BLaER1 treated with 17β-estradiol and CSF1 and Interleukin-3, amounts not matched to agents 10 nM and 100 nM (cell line): ENCODE data around the gene ACTBL2.

Experiments used
- H3K27ac ChIP-seq, 11 experiments: shearing (Covaris generic); formaldehyde crosslinking; 2 replicates each; pipeline ENCODE4 v1.8.1; 2022
- H3K27me3 ChIP-seq, 11 experiments: shearing (Covaris generic); formaldehyde crosslinking; 2 replicates each; pipeline ENCODE4 v1.8.1; 2022
- H3K36me3 ChIP-seq, 11 experiments: shearing (Covaris generic); formaldehyde crosslinking; 2 replicates each; pipeline ENCODE4 v1.8.1; 2022
- H3K4me1 ChIP-seq, 10 experiments: shearing (Covaris generic); formaldehyde crosslinking; 2 replicates each; pipeline ENCODE4 v1.8.1; 2022
- H3K4me2 ChIP-seq, 11 experiments: shearing (Covaris generic); formaldehyde crosslinking; 2 replicates each; pipeline ENCODE4 v1.8.1; 2022
- H3K4me3 ChIP-seq, 10 experiments: shearing (Covaris generic); formaldehyde crosslinking; 2 replicates each; pipeline ENCODE4 v1.8.1; 2022
- H3K9ac ChIP-seq, 11 experiments: shearing (Covaris generic); formaldehyde crosslinking; 2 replicates each; pipeline ENCODE4 v1.8.1; 2022
- H3K9me3 ChIP-seq, 11 experiments: shearing (Covaris generic); formaldehyde crosslinking; replicated peaks in 1 of 11; 2 replicates each; pipeline ENCODE4 v1.8.1; 2022
- H4K20me1 ChIP-seq, 11 experiments: shearing (Covaris generic); formaldehyde crosslinking; 2 replicates each; pipeline ENCODE4 v1.8.1; 2022
- Cebpa-rat ChIP-seq, 11 experiments: shearing (Covaris generic); IDR thresholded peaks; 2 replicates each; pipeline ENCODE4 v1.8.1; 2022

The ACTBL2 gene

GRCh38 chr5:57495285-57496086 is 12.9 kb upstream of the ACTBL2 start:
- no peak for TF ChIP-seq Cebpa-rat (IDR thresholded peaks at IDR 0.05)
- H4K20me1 ChIP-seq, result no peaks in the 10 kb centered on the region
- no peak overlapping the region for H3K4me3 ChIP-seq
- peak overlapping the region; percentile 38 to 74 (median 59) for H3K4me2 ChIP-seq
- 0 out of 22 replicates have a peak overlapping the region, but pooled peaks of 1 of the 11 experiments have one; percentile 15 for H3K27ac ChIP-seq
- H3K27me3 ChIP-seq, result peaks cover 0 to 9% (median 0%) of the 10 kb centered on the region in 11 experiments; a peak in 5 of 22 replicates
- no peak overlapping the region for H3K9ac ChIP-seq
- H3K9me3 ChIP-seq, result no peaks in the 10 kb centered on the region
- peaks cover 16 to 30% (median 24%) of the 10 kb centered on the region in 10 experiments for H3K4me1 ChIP-seq
- H3K36me3 ChIP-seq, result no peaks in the 10 kb centered on the region

- Histone ChIP-seq H3K36me3 (no peaks in the 10 kb centered on the region), H3K9me3 (no peaks in the 10 kb centered on the region), H3K4me2 (peak overlapping the region; percentile 38 to 74 (median 59)), H3K4me3 (no peak overlapping the region), H3K27ac (0 out of 22 replicates have a peak overlapping the region, but pooled peaks of 1 of the 11 experiments have one; percentile 15), H3K4me1 (peaks cover 16 to 30% (median 24%) of the 10 kb centered on the region in 10 experiments), H3K9ac (no peak overlapping the region), H3K27me3 (peaks cover 0 to 9% (median 0%) of the 10 kb centered on the region in 11 experiments; a peak in 5 of 22 replicates), H4K20me1 (no peaks in the 10 kb centered on the region)
- TF ChIP-seq Cebpa-rat (IDR thresholded peaks at IDR 0.05), result no peak
These were observed 11.8 kb upstream of the ACTBL2 start for GRCh38 chr5:57494104-57495098.

- Histone ChIP-seq H3K27me3 (peaks cover 0 to 9% (median 0%) of the 10 kb centered on the region in 11 experiments; a peak in 5 of 22 replicates), H4K20me1 (no peaks in the 10 kb centered on the region), H3K4me2 (no peak overlapping the region)
These were observed 10.4 kb upstream of the ACTBL2 start for GRCh38 chr5:57493034-57493433.

GRCh38 chr5:57492632-57493031 is 10.0 kb upstream of the ACTBL2 start:
- peaks cover 0 to 9% (median 0%) of the 10 kb centered on the region in 11 experiments; a peak in 5 of 22 replicates for H3K27me3 ChIP-seq
- TF ChIP-seq Cebpa-rat (IDR thresholded peaks at IDR 0.05), result no peak
- H3K4me1 ChIP-seq, result peaks cover 26 to 35% (median 29%) of the 10 kb centered on the region in 10 experiments
- H3K9ac ChIP-seq, result no peak overlapping the region
- no peak overlapping the region for H3K4me3 ChIP-seq
- H3K9me3 ChIP-seq, result no peaks in the 10 kb centered on the region
- H4K20me1 ChIP-seq, result no peaks in the 10 kb centered on the region
- H3K27ac ChIP-seq, result no peak overlapping the region
- H3K36me3 ChIP-seq, result no peaks in the 10 kb centered on the region
- H3K4me2 ChIP-seq, result no peak overlapping the region

More at GRCh38 chr5:57493034-57493433, 10.4 kb upstream of the ACTBL2 start:
- Histone ChIP-seq H3K9ac (no peak overlapping the region), H3K36me3 (no peaks in the 10 kb centered on the region), H3K4me1 (peaks cover 22 to 31% (median 25%) of the 10 kb centered on the region in 10 experiments), H3K9me3 (no peaks in the 10 kb centered on the region), H3K4me3 (no peak overlapping the region), H3K27ac (no peak overlapping the region)
- TF ChIP-seq Cebpa-rat (IDR thresholded peaks at IDR 0.05), result no peak

- Histone ChIP-seq H3K9ac (no peak overlapping the region), H3K4me2 (no peak overlapping the region), H4K20me1 (no peaks in the 10 kb centered on the region), H3K36me3 (no peaks in the 10 kb centered on the region), H3K4me1 (peaks cover 26 to 38% (median 30%) of the 10 kb centered on the region in 10 experiments), H3K27ac (no peak overlapping the region), H3K9me3 (no peaks in the 10 kb centered on the region), H3K4me3 (no peak overlapping the region), H3K27me3 (peaks cover 0 to 9% (median 0%) of the 10 kb centered on the region in 11 experiments; a peak in 5 of 22 replicates)
- no peak for TF ChIP-seq Cebpa-rat (IDR thresholded peaks at IDR 0.05)
These were observed 8.9 kb upstream of the ACTBL2 start for GRCh38 chr5:57491369-57491965.

- Histone ChIP-seq H4K20me1 (no peaks in the 10 kb centered on the region), H3K4me2 (peak overlapping the region; percentile 38 to 69 (median 52)), H3K9me3 (no peaks in the 10 kb centered on the region), H3K27me3 (no peaks in the 10 kb centered on the region), H3K4me1 (peaks cover 9 to 17% (median 14%) of the 10 kb centered on the region in 10 experiments; a peak in 19 of 20 replicates), H3K4me3 (no peak overlapping the region), H3K9ac (no peak overlapping the region; a peak in 1 of 22 replicates), H3K36me3 (no peaks in the 10 kb centered on the region), H3K27ac (no peak overlapping the region)
- TF ChIP-seq Cebpa-rat (IDR thresholded peaks at IDR 0.05), result no peak
These were observed 5.8 kb upstream of the ACTBL2 start for GRCh38 chr5:57488215-57488955.

GRCh38 chr5:57486027-57486602 is 3.5 kb upstream of the ACTBL2 start:
- Histone ChIP-seq H3K36me3 (no peaks in the 10 kb centered on the region), H3K27me3 (no peaks in the 10 kb centered on the region), H4K20me1 (no peaks in the 10 kb centered on the region), H3K4me1 (peaks cover 9 to 17% (median 14%) of the 10 kb centered on the region in 10 experiments; a peak in 19 of 20 replicates), H3K4me2 (no peak overlapping the region), H3K4me3 (no peak overlapping the region), H3K9me3 (0 out of 22 replicates have a peak, but pooled peaks cover 0 to 5% (median 0%) of the 10 kb centered on the region in 11 experiments), H3K27ac (no peak overlapping the region), H3K9ac (no peak overlapping the region)
- no peak for TF ChIP-seq Cebpa-rat (IDR thresholded peaks at IDR 0.05)

GRCh38 chr5:57478826-57479225 is 3.8 kb downstream of the ACTBL2 start:
- H3K27ac ChIP-seq, result no peak overlapping the region
- H3K36me3 ChIP-seq, result no peaks in the 10 kb centered on the region
- no peak overlapping the region for H3K4me3 ChIP-seq
- H3K4me1 ChIP-seq, result no peaks in the 10 kb centered on the region
- 0 out of 22 replicates have a peak, but pooled peaks cover 0 to 8% (median 0%) of the 10 kb centered on the region in 11 experiments for H3K9me3 ChIP-seq
- no peak overlapping the region for H3K9ac ChIP-seq
- no peak for TF ChIP-seq Cebpa-rat (IDR thresholded peaks at IDR 0.05)
- H3K27me3 ChIP-seq, result no peaks in the 10 kb centered on the region
- no peak overlapping the region for H3K4me2 ChIP-seq
- no peaks in the 10 kb centered on the region for H4K20me1 ChIP-seq
